GM21528 (cell line): ENCODE measurements around the gene STUB1.

Source experiments
- ATAC-seq: cut with Tn5 transposase; IDR thresholded peaks from one replicate; pipeline ENCODE4 v1.9.1; 2021; ENCODE audit warnings: mild to moderate bottlenecking, moderate library complexity; ENCODE audit not compliant: unreplicated experiment, low FRiP score

STUB1 gene

DNA sequence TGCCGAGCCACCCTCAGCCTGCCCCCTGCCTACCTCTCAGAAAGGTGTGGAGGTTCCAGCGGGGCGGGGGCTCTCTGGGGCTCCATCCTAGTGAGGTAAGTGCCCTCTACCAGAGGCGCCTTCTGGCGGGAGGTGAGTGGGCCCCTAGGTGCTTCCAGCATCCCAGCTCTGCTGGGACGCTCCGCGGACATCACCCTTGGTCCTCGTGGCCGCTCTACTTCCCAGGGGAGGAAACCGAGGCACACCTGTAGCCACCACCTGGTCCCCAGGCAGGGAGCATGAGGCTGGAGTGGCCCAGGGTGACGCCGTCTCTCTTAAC is 37.2 kb upstream of the STUB1 start:
- no peak for ATAC-seq

- no peak for ATAC-seq
These were observed 35.7 kb upstream of the STUB1 start for GRCh38 chr16:644556-644955.

DNA sequence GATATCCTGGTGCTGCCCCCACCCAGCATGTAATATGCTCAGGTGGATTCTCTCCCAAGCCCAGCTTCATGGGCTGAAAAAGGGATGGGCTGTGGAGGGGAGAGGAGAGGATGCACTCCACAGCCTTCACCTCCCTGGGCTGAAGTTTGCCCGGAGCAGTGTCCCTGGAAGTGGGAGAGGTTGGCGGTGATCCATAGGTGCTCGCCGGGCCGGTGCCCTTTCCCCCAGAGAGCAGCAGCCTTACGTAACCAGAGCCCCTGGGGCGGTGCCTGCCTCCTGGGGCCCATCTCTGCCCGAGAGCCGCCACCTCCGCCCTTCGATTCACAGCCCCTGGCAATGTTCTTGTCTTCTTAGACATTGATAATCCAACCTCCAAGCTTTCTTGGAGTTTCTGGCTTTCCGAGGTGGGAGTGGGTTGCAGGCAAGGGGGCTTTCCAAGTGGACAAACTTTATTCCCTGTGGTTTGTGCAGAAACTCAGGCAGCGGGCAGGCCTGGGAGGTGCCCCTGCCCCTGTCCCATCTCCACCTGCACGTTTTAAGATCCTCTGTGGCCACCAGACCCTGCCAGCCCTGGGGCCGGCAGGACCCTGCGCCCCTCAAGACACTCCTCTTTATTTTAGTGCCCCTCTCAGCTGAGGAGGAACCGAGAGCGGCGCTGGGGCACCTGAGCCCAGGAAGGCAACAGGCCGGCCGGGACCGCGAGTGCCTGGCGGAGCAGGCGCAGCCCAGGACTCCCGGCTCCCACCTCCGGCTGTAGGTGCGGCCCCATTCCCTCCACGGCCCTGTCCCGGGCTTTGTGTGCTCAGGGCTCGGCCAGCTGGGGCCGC is 34.1 kb upstream of the STUB1 start:
- no peak for ATAC-seq

DNA sequence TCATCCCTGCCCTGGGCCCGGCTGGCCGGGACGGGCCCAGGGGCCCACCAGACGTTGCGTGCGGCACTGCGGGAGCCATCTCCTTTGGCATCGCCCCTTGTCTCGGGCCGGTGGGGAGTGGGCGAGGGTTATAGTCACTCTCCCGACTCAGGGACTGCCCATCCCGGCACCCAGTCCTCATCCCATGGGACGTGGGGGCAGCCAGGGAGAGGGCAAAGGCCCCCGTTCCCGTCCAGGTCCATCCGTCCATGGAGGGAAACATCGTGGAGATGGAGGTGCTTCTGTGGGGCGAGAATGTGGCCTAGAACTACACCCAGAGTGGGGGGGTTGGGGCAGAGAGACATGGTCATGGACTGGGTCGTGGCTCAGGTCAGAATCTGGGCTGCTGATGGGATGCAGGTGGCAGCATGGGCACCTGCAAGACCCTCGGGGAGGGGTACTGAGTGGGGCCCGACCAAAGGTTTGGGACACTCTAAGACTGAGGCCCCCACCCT is 33.5 kb upstream of the STUB1 start:
- ATAC-seq = no peak

DNA sequence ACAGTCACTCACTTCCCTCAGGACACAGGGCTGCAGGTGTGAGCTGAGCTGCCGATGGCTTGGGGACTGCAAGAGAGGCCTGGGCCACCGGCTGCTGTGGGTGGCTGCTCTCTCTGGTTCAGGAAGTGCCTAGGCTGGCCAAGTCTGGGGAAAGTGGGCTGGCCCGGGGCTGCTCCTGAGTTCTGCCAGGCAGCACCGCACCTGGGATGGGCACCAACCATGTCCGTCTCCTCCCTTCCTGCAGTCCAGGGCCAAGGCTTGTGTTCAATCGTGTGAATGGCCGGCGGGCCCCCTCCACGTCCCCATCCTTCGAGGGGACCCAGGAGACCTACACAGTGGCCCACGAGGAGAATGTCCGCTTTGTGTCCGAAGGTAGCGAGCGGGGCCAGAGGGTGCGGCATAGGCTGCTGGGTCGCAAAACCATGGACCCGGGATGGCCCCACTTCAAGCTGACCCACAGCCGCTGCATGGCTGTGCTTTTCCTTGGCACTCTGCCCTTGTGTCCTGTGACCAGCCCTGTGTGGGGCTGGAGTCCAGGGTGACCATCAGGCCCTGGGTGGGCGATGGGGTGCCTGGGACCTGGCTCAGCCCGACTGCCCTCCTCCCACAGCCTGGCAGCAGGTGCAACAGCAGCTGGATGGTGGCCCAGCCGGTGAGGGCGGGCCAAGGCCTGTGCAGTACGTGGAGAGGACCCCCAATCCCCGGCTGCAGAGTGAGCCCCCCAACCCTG is 32.9 kb upstream of the STUB1 start:
- no peak for ATAC-seq

DNA sequence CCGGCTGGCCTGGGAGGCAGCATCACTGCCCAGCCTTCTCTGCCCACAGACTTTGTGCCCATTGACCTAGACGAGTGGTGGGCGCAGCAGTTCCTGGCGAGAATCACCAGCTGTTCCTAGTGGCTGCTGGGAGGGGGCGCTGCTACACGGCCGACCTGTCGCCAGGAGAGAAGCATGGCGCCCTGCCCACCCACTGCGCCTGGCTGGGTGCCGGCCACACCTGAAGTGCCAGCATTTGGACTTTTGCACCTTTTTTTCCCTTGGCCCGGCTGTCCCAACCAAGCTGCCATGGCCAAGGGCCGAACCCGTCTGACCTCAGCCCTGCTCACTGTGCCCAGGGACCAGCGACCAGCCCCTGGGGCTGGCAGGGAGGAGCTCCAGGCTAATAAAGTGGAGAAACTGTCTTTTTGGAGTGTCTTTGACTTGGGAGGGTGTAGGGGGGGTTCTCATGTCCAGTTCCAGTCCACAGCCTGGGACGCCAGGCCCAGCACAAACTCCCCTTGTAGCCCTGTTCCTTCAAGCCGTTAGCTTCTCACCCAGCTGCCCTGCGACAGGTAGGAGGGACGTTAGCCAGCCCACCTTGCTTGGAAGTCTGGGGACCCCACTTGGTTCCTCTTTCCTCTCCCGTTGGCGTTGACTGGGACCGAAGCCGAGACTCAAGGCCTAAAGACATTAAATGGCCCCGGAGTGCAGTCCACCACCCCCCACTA is 32.0 kb upstream of the STUB1 start:
- no peak for ATAC-seq

GRCh38 chr16:648781-649589 is 31.2 kb upstream of the STUB1 start, which contains the start of gene WDR90:
Gene WDR90 (plus strand): TSS chr16:649365. CDS start chr16:649417, 52 bp downstream.
- ATAC-seq = peak; percentile 55

GRCh38 chr16:649631-650030 is 30.6 kb upstream of the STUB1 start:
- ATAC-seq = no peak

DNA sequence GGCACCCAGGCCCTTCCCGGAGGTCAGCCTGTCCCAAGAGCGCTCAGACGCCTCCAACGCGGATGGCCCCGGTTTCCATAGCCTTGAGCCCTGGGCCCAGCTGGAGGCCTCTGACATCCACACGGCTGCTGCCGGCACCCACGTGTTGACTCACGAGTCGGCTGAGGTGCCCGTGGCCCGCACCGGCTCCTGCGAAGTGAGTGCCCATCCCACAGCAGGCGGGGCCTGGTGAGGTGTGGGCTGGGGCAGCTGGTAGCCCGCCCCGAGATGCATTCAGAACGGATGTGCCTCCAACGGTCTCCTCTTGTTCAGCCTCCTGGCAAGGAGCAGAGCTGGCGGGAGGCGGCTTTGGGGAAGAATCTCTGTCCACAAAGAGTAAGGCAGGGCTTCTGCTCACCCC is 28.4 kb upstream of the STUB1 start:
- no peak for ATAC-seq

GRCh38 chr16:652454-653305 is 27.5 kb upstream of the STUB1 start:
- no peak for ATAC-seq

GRCh38 chr16:654034-654433 is 26.2 kb upstream of the STUB1 start:
- ATAC-seq = no peak

DNA sequence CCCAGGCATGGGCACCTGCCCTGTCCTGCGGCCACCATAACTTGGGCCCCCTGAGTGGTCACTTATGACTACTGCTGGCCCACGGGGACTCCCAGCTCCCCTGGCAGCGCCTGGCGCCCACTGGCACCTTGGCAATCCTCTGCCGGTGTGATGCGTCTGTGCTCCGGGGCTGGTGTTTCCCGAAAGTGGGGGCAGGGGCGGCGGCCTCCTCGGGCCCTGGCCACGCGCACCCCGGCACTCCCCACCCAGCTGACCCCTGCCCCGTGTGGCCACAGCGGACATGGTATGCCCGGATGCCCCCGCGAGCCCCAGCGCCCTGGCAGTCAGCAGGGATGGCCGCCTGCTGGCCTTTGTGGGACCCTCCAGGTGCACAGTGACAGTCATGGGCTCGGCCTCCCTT is 22.7 kb upstream of the STUB1 start:
- ATAC-seq = no peak

DNA sequence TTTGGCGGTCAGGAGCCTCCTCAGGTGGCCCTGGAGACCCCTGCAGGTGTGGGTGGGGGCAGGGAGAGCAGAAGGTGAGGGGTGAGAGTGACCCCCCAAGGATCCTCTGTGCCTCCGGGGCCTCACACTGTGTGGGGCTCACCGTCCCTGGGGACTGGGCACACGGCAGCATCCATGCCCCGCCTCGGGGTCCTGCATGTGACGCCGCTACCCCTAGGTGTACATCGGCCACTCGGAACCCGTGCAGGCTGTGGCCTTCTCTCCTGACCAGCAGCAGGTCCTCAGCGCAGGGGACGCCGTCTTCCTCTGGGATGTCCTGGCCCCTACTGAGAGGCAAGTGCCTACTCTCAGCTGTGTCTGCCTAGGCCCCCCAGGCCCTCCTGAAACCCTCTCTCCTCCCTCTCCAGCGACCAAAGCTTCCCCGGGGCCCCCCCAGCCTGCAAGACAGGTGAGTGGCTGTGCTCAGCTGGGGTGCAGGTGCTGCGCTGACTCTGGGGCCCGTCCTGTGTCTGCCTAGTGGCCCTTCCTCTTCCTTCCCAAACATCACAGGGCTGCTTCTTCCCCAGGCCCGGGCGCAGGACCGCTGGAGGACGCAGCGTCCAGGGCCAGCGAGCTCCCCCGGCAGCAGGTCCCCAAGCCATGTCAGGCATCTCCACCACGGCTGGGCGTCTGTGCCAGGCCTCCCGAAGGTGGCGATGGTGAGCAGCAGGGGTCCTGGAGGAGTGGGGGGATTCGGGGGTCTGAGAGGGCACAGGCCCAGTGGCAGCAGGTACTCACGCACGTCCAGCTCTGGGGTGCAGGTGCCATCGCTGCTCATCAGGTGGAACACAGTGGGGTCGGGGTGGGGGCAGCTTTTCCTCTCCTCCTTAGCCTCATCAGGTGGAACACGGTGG is 21.3 kb upstream of the STUB1 start:
- ATAC-seq = no peak

DNA sequence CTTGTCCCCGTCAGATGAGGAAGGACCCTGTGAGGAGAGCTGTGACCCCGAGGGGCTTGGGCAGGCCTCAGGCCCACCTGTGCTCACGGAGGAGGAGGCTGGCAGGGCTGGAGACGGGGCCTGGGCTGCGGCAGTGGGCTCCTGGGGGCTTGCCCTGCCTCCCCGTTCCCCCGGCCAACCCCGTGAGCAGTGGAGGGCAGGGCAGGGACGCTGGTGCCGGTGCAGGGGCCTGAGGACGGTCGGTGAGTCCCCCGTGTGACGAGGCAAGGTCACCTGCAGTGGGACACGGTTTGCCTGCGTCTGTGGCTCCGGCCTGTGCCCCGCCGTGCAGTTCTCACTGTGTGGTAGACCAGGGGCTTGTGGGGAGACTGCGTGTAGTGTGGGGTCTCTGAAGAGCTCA is 20.6 kb upstream of the STUB1 start:
- ATAC-seq = no peak

DNA sequence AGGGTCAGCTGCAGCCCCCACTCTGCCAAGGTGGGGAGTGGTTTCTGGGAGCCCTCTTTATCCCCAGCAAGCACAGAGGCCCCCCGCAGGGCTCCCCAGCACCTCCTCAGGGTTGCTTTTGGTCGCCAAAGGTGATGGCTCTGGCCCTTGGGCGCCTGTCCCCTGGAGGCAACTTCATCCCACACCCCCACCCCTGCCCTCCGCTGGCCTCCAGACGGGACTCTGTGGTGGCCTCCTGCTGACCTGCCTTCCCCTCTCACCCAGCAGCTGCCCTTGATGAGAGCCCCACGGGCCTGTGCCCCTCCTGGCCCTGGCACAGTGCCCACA is 20.1 kb upstream of the STUB1 start:
- ATAC-seq = no peak

DNA sequence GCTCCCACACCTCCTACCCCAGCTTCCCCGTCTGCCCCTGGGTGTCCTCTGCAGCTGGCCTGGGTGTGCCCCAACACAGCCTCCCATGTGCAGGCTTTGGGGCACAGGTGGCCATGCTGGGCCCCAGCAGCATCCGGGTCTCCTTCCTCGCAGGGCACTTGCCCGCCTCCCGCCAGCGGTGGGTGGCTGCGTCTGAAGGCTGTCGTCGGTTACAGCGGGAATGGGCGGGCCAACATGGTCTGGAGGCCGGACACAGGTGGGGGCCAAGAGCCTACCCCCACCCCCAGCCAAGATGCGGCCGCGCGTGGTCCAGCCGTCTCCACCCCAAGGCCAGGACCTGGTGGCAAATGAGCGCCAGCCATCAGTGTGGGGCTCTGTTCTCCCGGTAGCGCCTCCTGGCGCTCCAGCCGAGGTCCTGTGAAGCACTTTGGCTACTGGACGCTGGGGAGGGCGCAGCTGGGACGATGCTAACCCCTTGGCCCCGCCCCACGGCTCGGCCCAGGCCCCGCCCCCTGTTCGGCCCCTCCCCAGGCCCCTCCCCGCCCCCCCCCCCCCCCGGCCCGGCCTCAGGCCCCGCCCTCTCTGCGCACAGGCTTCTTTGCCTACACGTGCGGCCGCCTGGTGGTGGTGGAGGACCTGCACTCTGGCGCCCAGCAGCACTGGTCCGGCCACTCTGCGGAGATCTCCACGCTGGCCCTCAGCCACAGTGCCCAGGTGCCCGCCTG is 19.6 kb upstream of the STUB1 start:
- ATAC-seq = no peak

DNA sequence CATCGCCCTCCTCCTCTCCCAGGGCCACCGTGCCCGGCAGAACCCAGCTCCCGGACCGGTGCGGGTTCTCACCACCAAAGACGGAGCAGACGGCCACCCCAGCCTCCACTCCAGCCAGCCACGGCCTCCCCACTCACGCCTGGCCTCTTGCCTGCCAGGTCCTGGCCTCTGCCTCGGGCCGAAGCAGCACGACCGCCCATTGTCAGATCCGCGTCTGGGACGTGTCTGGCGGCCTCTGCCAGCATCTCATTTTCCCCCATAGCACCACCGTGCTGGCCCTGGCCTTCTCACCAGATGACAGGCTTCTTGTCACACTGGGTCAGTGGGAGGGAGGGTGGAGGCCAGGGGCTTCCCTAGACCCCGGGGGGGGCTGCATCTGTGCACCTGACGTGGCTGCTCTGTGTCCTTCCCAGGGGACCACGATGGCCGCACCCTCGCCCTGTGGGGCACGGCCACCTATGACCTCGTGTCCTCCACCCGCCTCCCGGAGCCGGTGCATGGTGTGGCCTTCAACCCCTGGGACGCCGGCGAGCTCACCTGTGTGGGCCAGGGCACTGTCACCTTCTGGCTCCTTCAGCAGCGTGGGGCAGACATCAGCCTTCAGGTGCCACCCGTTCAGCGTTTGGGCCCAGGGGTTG is 18.9 kb upstream of the STUB1 start:
- no peak for ATAC-seq

DNA sequence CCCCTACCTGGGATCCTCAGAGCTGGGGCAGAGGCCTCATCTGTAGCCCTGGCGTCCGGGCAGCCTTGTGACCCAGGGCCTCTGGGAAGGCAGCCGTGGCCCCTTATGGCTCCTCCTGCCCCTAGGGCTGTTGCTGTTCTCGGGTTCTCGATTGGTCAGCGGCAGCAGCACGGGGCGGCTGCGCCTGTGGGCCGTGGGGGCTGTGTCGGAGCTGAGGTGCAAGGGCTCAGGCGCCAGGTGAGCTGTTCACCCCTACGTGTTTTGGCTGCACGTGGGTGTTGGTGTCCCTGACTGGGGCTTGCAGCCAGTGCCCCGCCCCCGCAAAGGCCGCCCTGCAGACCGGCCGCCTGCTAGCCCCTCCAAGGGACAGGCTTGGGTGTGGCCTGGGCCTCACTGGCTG is 18.1 kb upstream of the STUB1 start:
- ATAC-seq = no peak
